ENCODE measurements around the gene PGM3. TPM values are rescaled to one million over a fixed set of nuclear protein-coding genes. Genes with fewer than 3 reads are reported as not detected.
"Not testable (repeated sequence)": the region's sequence is repeated elsewhere in the genome, so short reads cannot be mapped to it uniquely, and the experiment has no call there.

Gene PGM3
- total RNA-seq, 4 donors from 2014 or later, result 8.9 to 13.5 (median 11.4) TPM

GRCh38 chr6:83199173-83199862 lies 6.3 kb upstream of the PGM3 start:
- intact Hi-C loops (cut with DNase I; ENCODE audit: low total_unique reads), result no loop called here
- WGBS, 2 donors, result 92 to 93% methylated on average over 5 of the region's 5 CpGs
- no peak overlapping the region for H3K4me3 ChIP-seq (ENCODE audit: low read depth, poor library complexity, severe bottlenecking)
- DNase-seq (ENCODE audit: low spot score in 2 of 2), result no peak
- TF ChIP-seq CTCF (IDR thresholded peaks at IDR 0.05) (no peak), POLR2A (IDR thresholded peaks at IDR 0.05) (no peak)

- WGBS, 2 donors, result 92 to 97% methylated on average over 4 of the region's 4 CpGs
- intact Hi-C loops (cut with DNase I; ENCODE audit: low total_unique reads), result no loop called here
- H3K4me3 ChIP-seq (ENCODE audit: low read depth, poor library complexity, severe bottlenecking), result no peak overlapping the region
- DNase-seq (ENCODE audit: low spot score in 2 of 2), result no peak
- no peak for TF ChIP-seq POLR2A (IDR thresholded peaks at IDR 0.05)
- no peak for TF ChIP-seq CTCF (IDR thresholded peaks at IDR 0.05)
Observed at GRCh38 chr6:83198486-83199172, 5.6 kb upstream of the PGM3 start.

GRCh38 chr6:83193747-83194566 lies 892 bp upstream of the PGM3 start:
- TF ChIP-seq CTCF (IDR thresholded peaks at IDR 0.05) (no peak), POLR2A (IDR thresholded peaks at IDR 0.05) (no peak)
- intact Hi-C loops (cut with DNase I; ENCODE audit: low total_unique reads), result no loop called here
- WGBS, 2 donors, result 3 to 8% methylated on average over 32 to 41 of the region's 44 CpGs
- peak in 1 of 2 donors; percentile 90 for DNase-seq (ENCODE audit: low spot score in 2 of 2)
- H3K4me3 ChIP-seq (ENCODE audit: low read depth, poor library complexity, severe bottlenecking), result peak overlapping the region; percentile 82

GRCh38 chr6:83192456-83192855 lies 609 bp downstream of the PGM3 start:
- TF ChIP-seq POLR2A (IDR thresholded peaks at IDR 0.05), result no peak
- TF ChIP-seq CTCF (IDR thresholded peaks at IDR 0.05), result no peak
- no peak for DNase-seq (ENCODE audit: low spot score in 2 of 2)
- peak overlapping the region; percentile 82 for H3K4me3 ChIP-seq (ENCODE audit: low read depth, poor library complexity, severe bottlenecking)
- WGBS, 2 donors, result 0 to 1% methylated on average over 4 of the region's 4 CpGs
- intact Hi-C loops (cut with DNase I; ENCODE audit: low total_unique reads), result no loop called here

GRCh38 chr6:83191974-83192373 lies 1.1 kb downstream of the PGM3 start:
- DNase-seq (ENCODE audit: low spot score in 2 of 2); intact Hi-C loops (cut with DNase I; ENCODE audit: low total_unique reads); H3K4me3 ChIP-seq (ENCODE audit: low read depth, poor library complexity, severe bottlenecking): not testable (repeated sequence)
- WGBS, 2 donors, result 93% methylated on average over 18 of the region's 18 CpGs

- no peak for DNase-seq (ENCODE audit: low spot score in 2 of 2)
- 93% methylated on average over 6 of the region's 6 CpGs for WGBS, 2 donors
- intact Hi-C loops (cut with DNase I; ENCODE audit: low total_unique reads), result no loop called here
- TF ChIP-seq CTCF (IDR thresholded peaks at IDR 0.05) (no peak), POLR2A (IDR thresholded peaks at IDR 0.05) (no peak)
- H3K4me3 ChIP-seq (ENCODE audit: low read depth, poor library complexity, severe bottlenecking), result no peak overlapping the region
Observed at GRCh38 chr6:83190626-83191025, 2.4 kb downstream of the PGM3 start.

Measured in lower leg skin (tissue), 4 donors.